ENCODE measurements around the gene CHCHD4. TPM values are rescaled to one million over a fixed set of nuclear protein-coding genes. Genes with fewer than 3 reads are reported as not detected.

CHCHD4 gene
- polyA plus RNA-seq, 1 donor from 2014 or later = 24.6 TPM

DNA sequence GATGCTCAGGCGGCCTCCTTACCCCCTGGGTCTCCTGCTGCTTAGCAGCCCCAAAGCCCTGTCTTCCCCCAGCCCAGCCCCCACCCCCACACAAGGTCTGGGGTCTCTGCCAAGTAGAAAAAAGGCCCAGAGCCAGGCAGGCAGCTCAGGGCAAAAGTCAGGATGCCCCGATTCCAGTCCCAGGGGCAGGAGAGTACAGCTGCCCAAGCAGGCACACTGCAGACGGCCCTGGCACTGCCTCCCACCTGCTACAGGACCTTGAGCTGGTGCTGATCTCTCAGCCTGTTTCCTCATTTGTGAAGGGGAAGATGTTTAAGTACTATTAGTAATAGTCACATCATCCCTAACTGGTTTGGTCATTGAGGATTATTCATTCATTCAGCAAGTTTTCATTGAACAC, 12.8 kb upstream of the CHCHD4 start:
- Histone ChIP-seq H3F3A (ENCODE audit: insufficient read depth, low read length, poor library complexity, severe bottlenecking) (no peaks in the 10 kb centered on the region), H3K27me3 (ENCODE audit: insufficient read depth, low read depth, low read length) (no peaks in the 10 kb centered on the region), H3K9me3 (ENCODE audit: low read length) (no peaks in the 10 kb centered on the region), H3K9me2 (ENCODE audit: insufficient read depth, low read length) (no peaks in the 10 kb centered on the region), H3K4me3 (ENCODE audit: low read length) (no peak overlapping the region), H2AFZ (ENCODE audit: low read depth, low read length) (no peak overlapping the region), H3K9ac (ENCODE audit: low read length) (no peak overlapping the region), H4K20me1 (ENCODE audit: insufficient read depth) (no peaks in the 10 kb centered on the region), H3K4me2 (ENCODE audit: low read length) (no peak overlapping the region), H3K36me3 (ENCODE audit: insufficient read depth, low read length) (peaks cover 11% of the 10 kb centered on the region), H3K79me2 (replicated peaks; ENCODE audit: insufficient read depth, low read length) (no peaks in the 10 kb centered on the region), H3K27ac (ENCODE audit: low read length) (no peak overlapping the region)
- TF ChIP-seq RAD21 (conservative IDR thresholded peaks at IDR 0.05) = no peak
- TF ChIP-seq MXI1 (conservative IDR thresholded peaks at IDR 0.05; ENCODE audit: poor library complexity, severe bottlenecking) = no peak
- no peak for TF ChIP-seq TAF1 (IDR thresholded peaks at IDR 0.05; ENCODE audit: low read depth)
- no peak for TF ChIP-seq SMC3 (conservative IDR thresholded peaks at IDR 0.05; ENCODE audit: poor library complexity)
- no peak for TF ChIP-seq POLR2AphosphoS5 (IDR thresholded peaks at IDR 0.05)
- no peak for TF ChIP-seq EZH2 (IDR thresholded peaks at IDR 0.05; ENCODE audit: borderline replicate concordance, insufficient read depth, low read length, poor library complexity, severe bottlenecking)
- TF ChIP-seq, protein P1, sequence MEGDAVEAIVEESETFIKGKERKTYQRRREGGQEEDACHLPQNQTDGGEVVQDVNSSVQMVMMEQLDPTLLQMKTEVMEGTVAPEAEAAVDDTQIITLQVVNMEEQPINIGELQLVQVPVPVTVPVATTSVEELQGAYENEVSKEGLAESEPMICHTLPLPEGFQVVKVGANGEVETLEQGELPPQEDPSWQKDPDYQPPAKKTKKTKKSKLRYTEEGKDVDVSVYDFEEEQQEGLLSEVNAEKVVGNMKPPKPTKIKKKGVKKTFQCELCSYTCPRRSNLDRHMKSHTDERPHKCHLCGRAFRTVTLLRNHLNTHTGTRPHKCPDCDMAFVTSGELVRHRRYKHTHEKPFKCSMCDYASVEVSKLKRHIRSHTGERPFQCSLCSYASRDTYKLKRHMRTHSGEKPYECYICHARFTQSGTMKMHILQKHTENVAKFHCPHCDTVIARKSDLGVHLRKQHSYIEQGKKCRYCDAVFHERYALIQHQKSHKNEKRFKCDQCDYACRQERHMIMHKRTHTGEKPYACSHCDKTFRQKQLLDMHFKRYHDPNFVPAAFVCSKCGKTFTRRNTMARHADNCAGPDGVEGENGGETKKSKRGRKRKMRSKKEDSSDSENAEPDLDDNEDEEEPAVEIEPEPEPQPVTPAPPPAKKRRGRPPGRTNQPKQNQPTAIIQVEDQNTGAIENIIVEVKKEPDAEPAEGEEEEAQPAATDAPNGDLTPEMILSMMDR (IDR thresholded peaks at IDR 0.05; ENCODE audit: poor library complexity, severe bottlenecking) = no peak
- no peak for TF ChIP-seq EP300 (conservative IDR thresholded peaks at IDR 0.05; ENCODE audit: poor library complexity, severe bottlenecking)
- TF ChIP-seq, protein P2, sequence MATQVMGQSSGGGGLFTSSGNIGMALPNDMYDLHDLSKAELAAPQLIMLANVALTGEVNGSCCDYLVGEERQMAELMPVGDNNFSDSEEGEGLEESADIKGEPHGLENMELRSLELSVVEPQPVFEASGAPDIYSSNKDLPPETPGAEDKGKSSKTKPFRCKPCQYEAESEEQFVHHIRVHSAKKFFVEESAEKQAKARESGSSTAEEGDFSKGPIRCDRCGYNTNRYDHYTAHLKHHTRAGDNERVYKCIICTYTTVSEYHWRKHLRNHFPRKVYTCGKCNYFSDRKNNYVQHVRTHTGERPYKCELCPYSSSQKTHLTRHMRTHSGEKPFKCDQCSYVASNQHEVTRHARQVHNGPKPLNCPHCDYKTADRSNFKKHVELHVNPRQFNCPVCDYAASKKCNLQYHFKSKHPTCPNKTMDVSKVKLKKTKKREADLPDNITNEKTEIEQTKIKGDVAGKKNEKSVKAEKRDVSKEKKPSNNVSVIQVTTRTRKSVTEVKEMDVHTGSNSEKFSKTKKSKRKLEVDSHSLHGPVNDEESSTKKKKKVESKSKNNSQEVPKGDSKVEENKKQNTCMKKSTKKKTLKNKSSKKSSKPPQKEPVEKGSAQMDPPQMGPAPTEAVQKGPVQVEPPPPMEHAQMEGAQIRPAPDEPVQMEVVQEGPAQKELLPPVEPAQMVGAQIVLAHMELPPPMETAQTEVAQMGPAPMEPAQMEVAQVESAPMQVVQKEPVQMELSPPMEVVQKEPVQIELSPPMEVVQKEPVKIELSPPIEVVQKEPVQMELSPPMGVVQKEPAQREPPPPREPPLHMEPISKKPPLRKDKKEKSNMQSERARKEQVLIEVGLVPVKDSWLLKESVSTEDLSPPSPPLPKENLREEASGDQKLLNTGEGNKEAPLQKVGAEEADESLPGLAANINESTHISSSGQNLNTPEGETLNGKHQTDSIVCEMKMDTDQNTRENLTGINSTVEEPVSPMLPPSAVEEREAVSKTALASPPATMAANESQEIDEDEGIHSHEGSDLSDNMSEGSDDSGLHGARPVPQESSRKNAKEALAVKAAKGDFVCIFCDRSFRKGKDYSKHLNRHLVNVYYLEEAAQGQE (IDR thresholded peaks at IDR 0.05; ENCODE audit: borderline replicate concordance) = no peak

DNA sequence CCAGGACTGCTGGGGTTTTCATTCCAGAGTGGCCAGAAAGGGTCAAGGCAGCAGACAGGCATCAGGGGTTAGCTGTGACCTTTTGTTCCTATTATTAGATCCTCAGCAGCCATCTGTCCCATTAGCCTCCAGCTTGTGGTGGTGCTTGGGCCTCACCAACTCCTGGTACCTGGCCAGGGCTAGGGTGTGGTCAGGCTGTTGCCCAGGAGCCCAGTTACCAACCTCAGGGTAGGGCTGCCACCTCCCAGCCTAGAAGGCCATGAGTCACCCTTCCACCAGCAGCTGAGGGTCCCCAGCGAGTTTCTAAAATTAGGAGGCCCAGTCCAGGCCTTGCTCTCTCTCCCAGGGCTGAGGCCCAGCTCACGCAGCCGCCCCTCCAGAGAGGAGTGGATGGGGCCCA, 12.3 kb upstream of the CHCHD4 start:
- Histone ChIP-seq H3K36me3 (ENCODE audit: insufficient read depth, low read length) (peaks cover 11% of the 10 kb centered on the region), H3K27ac (ENCODE audit: low read length) (no peak overlapping the region), H3K4me2 (ENCODE audit: low read length) (no peak overlapping the region), H3K27me3 (ENCODE audit: insufficient read depth, low read depth, low read length) (no peaks in the 10 kb centered on the region), H3K79me2 (replicated peaks; ENCODE audit: insufficient read depth, low read length) (no peaks in the 10 kb centered on the region), H3K9me3 (ENCODE audit: low read length) (no peaks in the 10 kb centered on the region), H3F3A (ENCODE audit: insufficient read depth, low read length, poor library complexity, severe bottlenecking) (no peaks in the 10 kb centered on the region), H3K4me3 (ENCODE audit: low read length) (no peak overlapping the region), H3K9me2 (ENCODE audit: insufficient read depth, low read length) (no peaks in the 10 kb centered on the region), H4K20me1 (ENCODE audit: insufficient read depth) (no peaks in the 10 kb centered on the region), H2AFZ (ENCODE audit: low read depth, low read length) (no peak overlapping the region), H3K9ac (ENCODE audit: low read length) (no peak overlapping the region)
- no peak for TF ChIP-seq MXI1 (conservative IDR thresholded peaks at IDR 0.05; ENCODE audit: poor library complexity, severe bottlenecking)
- no peak for TF ChIP-seq SMC3 (conservative IDR thresholded peaks at IDR 0.05; ENCODE audit: poor library complexity)
- no peak for TF ChIP-seq EP300 (conservative IDR thresholded peaks at IDR 0.05; ENCODE audit: poor library complexity, severe bottlenecking)
- TF ChIP-seq EZH2 (IDR thresholded peaks at IDR 0.05; ENCODE audit: borderline replicate concordance, insufficient read depth, low read length, poor library complexity, severe bottlenecking) = no peak
- TF ChIP-seq, protein P1 (IDR thresholded peaks at IDR 0.05; ENCODE audit: poor library complexity, severe bottlenecking) = no peak
- TF ChIP-seq TAF1 (IDR thresholded peaks at IDR 0.05; ENCODE audit: low read depth) = no peak
- no peak for TF ChIP-seq POLR2AphosphoS5 (IDR thresholded peaks at IDR 0.05)
- TF ChIP-seq, protein P2 (IDR thresholded peaks at IDR 0.05; ENCODE audit: borderline replicate concordance) = no peak
- no peak for TF ChIP-seq RAD21 (conservative IDR thresholded peaks at IDR 0.05)

All from neural cell (in vitro differentiated cells).